NK-92 (cell line): ENCODE measurements around the gene NPR1.
"Not testable (repeated sequence)": the region's sequence is repeated elsewhere in the genome, so short reads cannot be mapped to it uniquely, and the experiment has no call there.

Source experiments
- DNase-seq: peaks from one replicate; lab custom pipeline; 2025; ENCODE audit not compliant: unreplicated experiment; lab: John Stamatoyannopoulos, UW

NPR1 gene

GRCh38 chr1:153723687-153724086 is 45.2 kb downstream of the NPR1 start:
- no peak for DNase-seq

- DNase-seq, result not testable (repeated sequence)
These were observed 46.1 kb downstream of the NPR1 start for GRCh38 chr1:153724634-153725033.

GRCh38 chr1:153727463-153728304 is 49.2 kb downstream of the NPR1 start, which contains the start of gene INTS3:
INTS3 (plus strand) TSS chr1:153728050; CDS start chr1:153728635, 585 bp downstream.
- DNase-seq, result peak; percentile 97

- no peak for DNase-seq
These were observed 50.0 kb downstream of the NPR1 start for GRCh38 chr1:153728305-153729066.

GRCh38 chr1:153730468-153730988 is 52.0 kb downstream of the NPR1 start:
- no peak for DNase-seq

- DNase-seq, result no peak
These were observed 55.5 kb downstream of the NPR1 start for GRCh38 chr1:153733970-153734369.

- no peak for DNase-seq
These were observed 56.1 kb downstream of the NPR1 start for GRCh38 chr1:153734396-153735089.

- DNase-seq, result no peak
These were observed 56.6 kb downstream of the NPR1 start for GRCh38 chr1:153735090-153735420.

- DNase-seq, result no peak
These were observed 63.5 kb downstream of the NPR1 start for GRCh38 chr1:153741986-153742385.

- no peak for DNase-seq
These were observed 64.1 kb downstream of the NPR1 start for GRCh38 chr1:153742411-153743142.
